Measurements from ENCODE around the gene LRRC37A3. TPM values are rescaled to one million over a fixed set of nuclear protein-coding genes. Genes with fewer than 3 reads are reported as not detected.
A peak's percentile ranks its signal among the peaks of the same experiment; 100 is the strongest.
"Not testable (repeated sequence)": the region's sequence is repeated elsewhere in the genome, so short reads cannot be mapped to it uniquely, and the experiment has no call there.

Gene LRRC37A3
- total RNA-seq, 2 donors from 2014 or later, result 7.2 to 16.4 TPM

DNA sequence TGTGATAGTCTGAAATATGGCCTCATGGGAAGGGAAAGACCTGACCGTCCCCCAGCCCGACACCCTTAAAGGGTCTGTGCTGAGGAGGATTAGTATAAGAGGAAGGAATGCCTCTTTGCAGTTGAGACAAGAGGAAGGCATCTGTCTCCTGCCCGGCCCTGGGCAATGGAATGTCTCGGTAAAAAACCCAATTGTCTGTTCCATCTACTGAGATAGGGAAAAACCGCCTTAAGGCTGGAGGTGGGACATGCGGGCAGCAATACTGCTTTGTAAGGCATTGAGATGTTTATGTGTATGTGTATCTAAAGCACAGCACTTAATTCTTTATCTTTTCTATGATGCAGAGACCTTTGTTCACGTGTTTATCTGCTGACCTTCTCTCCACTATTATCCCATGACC lies 11.1 kb upstream of the LRRC37A3 start:
- not testable (repeated sequence) for H3K27ac Mint-ChIP-seq; DNase-seq (ENCODE audit: low spot score in 2 of 2); H3K36me3 Mint-ChIP-seq; H3K9me3 Mint-ChIP-seq; ATAC-seq

DNA sequence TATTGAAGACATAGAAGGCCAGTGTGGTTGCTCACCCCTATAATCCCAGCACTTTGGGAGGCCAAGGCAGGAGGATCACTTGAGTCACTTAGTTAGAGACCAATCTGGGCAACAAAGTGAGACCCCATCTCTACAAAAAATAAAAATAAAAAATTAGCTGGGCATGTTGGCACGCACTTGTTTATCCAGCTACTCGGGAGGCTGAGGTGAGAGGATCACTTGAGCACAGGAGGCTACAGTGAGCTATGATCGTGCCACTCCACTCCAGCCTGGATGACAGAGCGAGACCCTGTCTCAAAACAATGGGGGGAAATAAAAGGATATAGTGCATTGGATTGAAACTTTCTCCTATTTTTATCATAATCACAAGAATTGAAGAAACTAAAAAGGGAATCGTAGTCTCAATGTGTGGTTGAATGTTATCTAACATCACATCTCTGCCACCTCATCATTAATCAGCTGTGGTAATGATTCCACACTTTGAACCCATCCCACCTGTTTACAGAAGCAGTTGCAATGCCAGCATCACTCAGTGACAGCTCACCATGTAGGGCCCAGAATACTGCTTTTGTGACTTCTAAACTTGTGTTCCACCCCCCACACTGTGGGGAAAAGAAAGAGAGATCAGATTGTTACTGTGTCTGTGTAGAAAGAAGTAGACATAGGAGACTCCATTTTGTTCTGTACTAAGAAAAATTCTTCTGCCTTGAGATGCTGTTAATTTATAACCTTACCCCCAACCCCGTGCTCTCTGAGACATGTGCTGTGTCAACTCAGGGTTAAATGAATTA lies 10.3 kb upstream of the LRRC37A3 start:
- H3K27ac Mint-ChIP-seq; DNase-seq (ENCODE audit: low spot score in 2 of 2); H3K9me3 Mint-ChIP-seq; H3K36me3 Mint-ChIP-seq: not testable (repeated sequence)
- ATAC-seq, result peak; percentile 83 to 91

DNA sequence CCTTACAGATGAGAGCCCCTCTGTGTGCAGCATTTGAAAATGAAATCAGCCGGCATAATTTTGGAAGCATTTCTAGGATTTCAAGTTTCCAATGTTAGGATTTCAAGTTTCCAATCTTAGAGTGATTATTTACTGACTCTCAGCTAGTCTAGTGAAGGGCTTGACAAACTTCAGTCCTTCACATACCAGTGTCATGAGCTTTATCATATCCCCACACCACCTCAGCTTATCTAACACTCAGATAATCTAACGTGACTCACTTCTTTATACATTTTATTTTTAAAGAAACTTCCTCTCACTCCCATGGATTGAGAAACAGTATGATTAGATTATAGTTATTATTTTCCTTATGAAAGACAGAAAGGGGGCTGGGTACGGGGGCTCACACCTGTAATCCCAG lies 9.4 kb upstream of the LRRC37A3 start:
- not testable (repeated sequence) for H3K27ac Mint-ChIP-seq; DNase-seq (ENCODE audit: low spot score in 2 of 2); H3K9me3 Mint-ChIP-seq; ATAC-seq; H3K36me3 Mint-ChIP-seq

DNA sequence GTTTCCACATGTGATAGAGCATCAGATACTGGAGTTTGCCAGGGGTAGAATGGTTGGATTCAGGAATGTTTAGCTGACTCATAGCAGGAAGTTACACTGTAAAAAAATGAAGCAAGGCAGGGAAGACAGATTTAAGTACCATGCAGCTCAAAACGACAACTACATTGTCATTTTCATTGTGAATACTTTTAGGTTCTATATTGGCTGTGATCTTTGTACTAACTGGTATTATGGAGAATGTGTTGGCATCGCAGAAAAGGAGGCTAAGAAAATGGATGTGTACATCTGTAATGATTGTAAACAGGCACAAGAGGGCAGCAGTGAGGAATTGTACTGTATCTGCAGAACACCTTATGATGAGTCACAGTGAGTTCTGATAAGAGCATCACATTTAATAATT lies 8.2 kb upstream of the LRRC37A3 start:
- peak overlapping the region; percentile 1 to 44 for H3K27ac Mint-ChIP-seq
- DNase-seq (ENCODE audit: low spot score in 2 of 2), result peak in 1 of 2 donors; percentile 76
- peak; percentile 77 to 79 for ATAC-seq
- H3K9me3 Mint-ChIP-seq, H3K36me3 Mint-ChIP-seq: not testable (repeated sequence)

DNA sequence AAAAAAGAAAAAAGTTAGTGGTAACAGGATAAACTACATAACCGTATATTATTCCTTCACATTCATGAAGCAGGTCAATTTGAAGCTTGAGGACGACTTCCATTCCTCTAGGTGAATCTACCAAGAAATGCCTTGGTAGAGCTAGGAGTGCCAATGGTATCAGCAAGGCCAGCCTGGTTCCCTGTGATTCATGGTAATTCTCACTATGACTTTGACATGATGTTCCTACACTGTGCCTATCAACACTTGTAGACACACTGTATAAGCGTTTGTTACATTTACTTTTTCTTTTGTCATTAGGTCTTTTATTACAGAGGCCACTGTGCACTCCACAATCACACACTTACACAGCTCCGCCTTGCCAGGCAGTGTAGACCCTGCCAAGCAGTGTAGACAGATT lies 7.2 kb upstream of the LRRC37A3 start:
- H3K27ac Mint-ChIP-seq; DNase-seq (ENCODE audit: low spot score in 2 of 2); H3K9me3 Mint-ChIP-seq; H3K36me3 Mint-ChIP-seq: not testable (repeated sequence)
- ATAC-seq, result peak; percentile 53 to 61

DNA sequence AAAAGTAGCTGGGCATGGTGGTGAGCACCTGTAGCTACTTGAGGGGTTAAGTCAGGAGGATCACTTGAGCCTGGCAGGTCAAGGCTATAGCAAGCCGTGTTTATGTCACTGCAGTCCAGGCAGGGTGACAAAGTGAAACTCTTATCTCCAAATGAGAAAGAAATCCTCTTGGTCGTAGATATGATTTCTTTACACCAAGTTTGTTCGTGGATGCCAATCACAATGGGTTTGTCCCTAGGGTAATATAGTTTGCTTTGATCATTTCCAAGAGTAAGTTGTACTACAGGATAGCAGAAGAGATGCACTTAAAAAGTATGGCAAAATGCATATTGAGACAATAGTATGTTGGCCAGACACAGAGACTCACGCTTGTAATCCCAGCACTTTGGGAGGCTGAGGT lies 6.0 kb upstream of the LRRC37A3 start:
- not testable (repeated sequence) for H3K27ac Mint-ChIP-seq; ATAC-seq; H3K36me3 Mint-ChIP-seq; H3K9me3 Mint-ChIP-seq; DNase-seq (ENCODE audit: low spot score in 2 of 2)

DNA sequence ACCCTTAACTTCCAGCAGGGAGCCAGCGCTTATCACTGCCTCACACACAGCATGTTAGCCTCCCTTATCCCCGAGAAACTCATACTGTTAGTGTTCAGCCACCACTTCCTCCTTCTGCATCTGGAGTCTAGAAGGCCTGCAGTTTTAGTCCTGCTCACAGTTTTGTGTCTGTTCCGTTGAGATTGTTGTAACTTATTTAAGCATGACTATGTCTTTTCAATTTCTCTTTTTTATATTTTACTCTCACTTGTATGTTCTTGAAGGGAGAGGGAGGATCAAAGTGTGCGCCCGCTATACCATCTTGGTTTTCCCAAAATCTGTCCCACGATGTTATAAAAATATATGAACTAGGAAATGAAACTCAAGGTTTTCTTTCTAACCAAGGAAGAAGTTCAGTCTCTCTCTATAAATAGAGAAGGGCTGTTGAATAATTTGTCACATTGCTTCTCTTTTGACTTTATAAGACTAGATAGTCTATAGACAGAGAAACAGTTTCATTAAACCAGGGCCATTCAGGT lies 3.8 kb upstream of the LRRC37A3 start:
- not testable (repeated sequence) for DNase-seq (ENCODE audit: low spot score in 2 of 2); H3K9me3 Mint-ChIP-seq; H3K36me3 Mint-ChIP-seq; ATAC-seq; H3K27ac Mint-ChIP-seq

DNA sequence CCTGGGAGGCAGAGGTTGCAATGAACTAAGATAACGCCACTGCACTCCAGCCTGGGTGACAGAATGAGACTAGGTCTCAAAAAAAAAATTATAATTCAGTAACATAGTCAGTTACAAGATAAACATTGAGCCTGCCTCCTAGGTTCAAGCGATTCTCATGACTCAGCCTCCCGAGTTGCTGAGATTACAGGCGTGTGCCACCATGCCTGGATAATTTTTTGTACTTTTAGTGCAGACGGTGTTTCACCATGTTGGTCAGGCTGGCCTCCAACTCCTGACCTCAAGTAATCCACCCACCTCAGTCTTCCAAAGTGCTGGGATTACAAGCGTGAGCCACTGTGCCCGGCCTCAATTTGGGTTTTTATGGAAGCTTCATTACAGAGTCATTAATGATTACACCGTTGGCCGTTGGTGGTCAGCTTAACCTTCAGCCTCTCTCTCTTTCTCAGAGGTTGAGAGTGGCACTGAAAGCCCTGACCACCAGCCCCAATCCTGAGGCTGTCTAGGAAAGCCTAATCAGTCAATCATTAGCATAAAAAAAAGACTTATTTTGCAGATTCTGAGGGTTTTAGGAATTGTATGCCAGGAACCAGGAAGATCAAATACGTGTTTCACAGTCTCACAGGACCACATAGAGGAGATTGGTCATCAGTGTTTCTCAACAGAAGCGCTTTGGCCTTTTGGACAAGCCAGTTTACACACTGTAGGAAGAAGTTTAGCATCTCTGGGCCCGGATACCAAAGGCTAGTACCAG lies 1.3 kb upstream of the LRRC37A3 start:
- no peaks in the 10 kb centered on the region for H3K9me3 Mint-ChIP-seq
- H3K27ac Mint-ChIP-seq, result no peak overlapping the region
- ATAC-seq (no peak), DNase-seq (ENCODE audit: low spot score in 2 of 2) (no peak)
- no peaks in the 10 kb centered on the region for H3K36me3 Mint-ChIP-seq

DNA sequence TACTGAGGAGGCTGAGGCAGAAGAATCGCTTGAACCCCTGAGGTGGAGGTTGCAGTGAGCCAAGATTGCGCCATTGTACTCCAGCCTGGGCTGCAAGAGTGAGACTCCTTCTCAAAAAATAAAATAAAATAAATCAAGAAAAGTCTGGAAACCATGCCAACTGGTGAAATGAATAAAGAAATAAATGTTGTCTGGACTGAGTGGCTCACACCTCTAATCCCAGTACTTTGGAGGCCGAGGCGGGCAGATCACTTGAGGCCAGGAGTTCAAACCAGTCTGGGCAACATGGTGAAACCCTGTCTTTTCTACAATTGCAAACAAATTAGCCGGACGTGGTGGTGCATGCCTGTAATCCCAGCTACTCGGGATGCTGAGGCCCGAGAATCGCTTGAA lies 744 bp upstream of the LRRC37A3 start:
- Mint-ChIP-seq H3K36me3 (no peaks in the 10 kb centered on the region), H3K9me3 (no peaks in the 10 kb centered on the region), H3K27ac (peak overlapping the region; percentile 72 to 89)
- DNase-seq (ENCODE audit: low spot score in 2 of 2) (no peak), ATAC-seq (no peak)

DNA sequence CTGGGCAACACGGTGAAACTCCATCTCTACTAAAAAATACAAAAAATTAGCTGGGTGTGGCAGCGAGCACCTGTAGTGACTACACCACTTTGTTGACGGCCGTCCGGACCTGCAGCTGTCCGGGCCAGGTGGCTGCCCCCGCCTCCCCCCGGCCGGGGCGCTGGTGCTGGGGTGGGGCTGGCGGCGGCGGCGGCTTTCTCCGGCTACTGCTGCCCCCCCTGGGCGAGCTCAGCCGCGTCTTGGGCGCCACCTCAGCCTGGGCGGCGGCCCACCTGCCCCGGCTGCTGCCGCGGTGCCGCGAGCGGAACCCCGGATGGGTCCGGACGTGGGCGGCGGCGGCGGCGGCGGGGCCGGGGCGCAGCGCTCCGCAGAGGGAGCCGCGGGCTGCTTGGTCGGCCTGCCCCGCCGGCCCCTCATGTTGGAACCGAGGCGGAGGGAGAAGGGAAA lies 413 bp downstream of the LRRC37A3 start:
- H3K9me3 Mint-ChIP-seq, H3K36me3 Mint-ChIP-seq: not testable (repeated sequence)
- DNase-seq (ENCODE audit: low spot score in 2 of 2) (peak in 1 of 2 donors; percentile 34), ATAC-seq (peak in 1 of 2 donors; percentile 66)
- peak overlapping the region in 1 of 2 donors; percentile 89 for H3K27ac Mint-ChIP-seq

DNA sequence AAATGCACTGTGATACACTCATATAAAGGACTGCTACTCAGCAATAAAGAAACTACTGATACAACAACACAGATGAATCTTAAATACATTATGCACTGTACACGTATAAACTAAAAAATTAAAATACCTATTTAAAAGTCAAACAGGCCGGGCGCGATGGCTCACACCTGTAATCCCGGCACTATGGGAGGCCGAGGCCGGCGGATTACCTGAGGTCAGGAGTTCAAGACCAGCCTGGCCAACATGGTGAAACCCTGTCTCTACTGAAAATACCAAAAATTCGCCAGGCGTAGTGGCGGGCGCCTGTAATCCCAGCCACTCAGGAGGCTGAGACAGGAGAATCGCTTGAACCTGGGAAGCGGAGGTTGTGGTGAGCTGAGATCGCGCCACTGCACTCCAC lies 1.7 kb downstream of the LRRC37A3 start:
- not testable (repeated sequence) for DNase-seq (ENCODE audit: low spot score in 2 of 2); H3K36me3 Mint-ChIP-seq; H3K27ac Mint-ChIP-seq; H3K9me3 Mint-ChIP-seq; ATAC-seq

DNA sequence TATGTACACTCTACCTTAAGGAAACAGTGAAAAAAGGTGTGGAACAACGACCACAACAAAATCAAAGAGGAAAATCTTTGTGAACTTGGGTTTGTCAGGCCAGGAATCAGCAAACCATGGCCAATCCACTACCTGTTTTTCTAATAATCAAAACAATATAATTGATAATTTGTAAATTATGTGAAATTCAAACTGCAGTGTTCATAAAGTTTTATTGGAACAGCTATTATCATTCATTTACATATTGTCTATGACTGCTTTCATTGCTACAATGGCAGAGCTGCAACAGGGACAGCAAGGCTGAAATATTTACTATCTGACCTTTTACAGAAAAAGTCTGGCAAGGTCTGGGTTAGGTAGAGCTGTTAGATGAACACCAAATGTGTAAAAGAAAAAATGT lies 4.0 kb downstream of the LRRC37A3 start:
- DNase-seq (ENCODE audit: low spot score in 2 of 2); H3K36me3 Mint-ChIP-seq; ATAC-seq; H3K27ac Mint-ChIP-seq; H3K9me3 Mint-ChIP-seq: not testable (repeated sequence)

DNA sequence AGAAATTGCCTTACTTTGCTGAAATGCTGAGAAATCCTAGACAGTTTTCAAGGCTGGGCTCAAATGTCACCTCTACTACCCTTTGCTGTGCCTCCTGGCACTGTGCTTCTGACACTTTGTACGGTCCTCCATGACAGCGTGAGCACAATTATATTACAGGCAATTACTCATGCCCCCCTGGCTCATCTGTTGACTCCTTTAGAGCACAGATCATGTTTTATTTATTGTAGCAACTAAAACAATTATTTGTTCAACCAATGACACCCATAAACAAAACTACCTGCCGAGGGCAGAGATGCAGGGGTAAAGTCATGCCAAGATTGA lies 9.1 kb downstream of the LRRC37A3 start:
- not testable (repeated sequence) for H3K27ac Mint-ChIP-seq; H3K9me3 Mint-ChIP-seq; H3K36me3 Mint-ChIP-seq; DNase-seq (ENCODE audit: low spot score in 2 of 2); ATAC-seq

DNA sequence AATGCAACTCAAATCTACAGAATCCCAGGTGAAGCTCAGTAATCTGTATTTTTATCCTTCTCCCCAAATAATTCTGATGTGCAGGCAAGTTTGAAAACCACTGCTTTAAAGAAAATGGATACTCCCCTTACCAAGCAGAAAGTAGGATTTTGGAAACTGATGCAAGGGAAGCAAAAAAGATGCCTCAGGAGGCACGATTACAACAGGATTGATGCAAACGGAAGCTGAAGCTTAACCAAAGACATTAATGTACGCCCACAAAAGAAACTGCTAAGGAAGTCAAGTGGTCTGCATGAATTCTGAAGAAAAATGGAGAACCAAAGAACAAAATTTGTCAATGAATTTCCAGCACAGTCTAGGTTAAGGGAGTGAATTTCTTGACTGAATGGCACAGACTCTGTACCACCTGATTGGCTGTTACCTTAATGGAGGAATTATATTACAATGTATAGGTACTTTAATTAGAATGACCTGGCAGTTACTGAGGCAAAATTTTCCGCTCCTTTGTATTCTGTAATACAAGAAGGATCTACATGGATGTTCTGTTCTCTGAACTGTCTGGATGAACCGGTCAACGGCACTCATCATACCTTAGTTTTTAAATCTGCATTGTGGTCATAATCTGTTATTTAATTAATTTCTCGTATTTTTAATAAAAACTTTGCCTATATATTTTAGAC lies 9.6 kb downstream of the LRRC37A3 start:
- H3K27ac Mint-ChIP-seq; H3K36me3 Mint-ChIP-seq; ATAC-seq; DNase-seq (ENCODE audit: low spot score in 2 of 2); H3K9me3 Mint-ChIP-seq: not testable (repeated sequence)

DNA sequence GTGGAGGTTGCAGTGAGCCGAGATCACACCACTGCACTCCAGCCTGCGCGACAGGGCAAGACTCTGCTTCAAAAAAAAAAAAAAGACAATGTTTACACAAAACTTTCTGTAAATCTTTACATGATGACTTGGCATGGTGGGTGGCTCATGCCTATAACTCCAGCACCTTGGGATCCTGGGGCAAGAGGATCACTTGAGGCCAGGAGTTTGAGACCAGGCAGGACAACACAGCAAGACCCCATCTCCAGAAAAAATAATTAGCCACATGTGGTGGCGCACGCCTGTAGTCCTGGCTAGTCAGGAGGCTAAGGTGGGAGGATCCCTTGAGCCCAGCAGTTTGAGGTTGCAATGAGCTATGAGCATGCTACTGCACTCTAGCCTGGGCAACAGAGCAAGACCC lies 15.2 kb downstream of the LRRC37A3 start:
- not testable (repeated sequence) for DNase-seq (ENCODE audit: low spot score in 2 of 2); H3K27ac Mint-ChIP-seq; H3K36me3 Mint-ChIP-seq; ATAC-seq; H3K9me3 Mint-ChIP-seq

DNA sequence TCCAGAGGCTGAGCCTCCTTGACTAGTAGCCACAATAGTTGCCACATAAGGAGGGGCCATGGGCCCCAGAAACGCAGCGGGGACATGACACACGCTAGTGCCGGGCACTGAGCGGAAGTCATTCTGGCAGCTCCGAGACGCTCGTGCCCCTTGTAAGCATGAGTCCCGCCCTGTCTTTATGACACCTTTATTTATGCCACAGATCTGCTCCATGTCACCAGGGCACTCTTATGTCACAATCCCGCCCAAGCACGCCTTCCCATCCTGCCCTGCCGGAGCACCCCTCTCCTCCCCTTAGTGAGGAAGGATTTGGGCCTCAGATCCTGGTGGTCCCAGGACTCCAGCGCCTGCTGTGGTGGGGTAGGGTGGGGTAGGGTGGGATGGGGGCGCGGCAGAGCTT lies 22.1 kb downstream of the LRRC37A3 start:
- not testable (repeated sequence) for H3K36me3 Mint-ChIP-seq; DNase-seq (ENCODE audit: low spot score in 2 of 2); H3K27ac Mint-ChIP-seq; H3K9me3 Mint-ChIP-seq; ATAC-seq

DNA sequence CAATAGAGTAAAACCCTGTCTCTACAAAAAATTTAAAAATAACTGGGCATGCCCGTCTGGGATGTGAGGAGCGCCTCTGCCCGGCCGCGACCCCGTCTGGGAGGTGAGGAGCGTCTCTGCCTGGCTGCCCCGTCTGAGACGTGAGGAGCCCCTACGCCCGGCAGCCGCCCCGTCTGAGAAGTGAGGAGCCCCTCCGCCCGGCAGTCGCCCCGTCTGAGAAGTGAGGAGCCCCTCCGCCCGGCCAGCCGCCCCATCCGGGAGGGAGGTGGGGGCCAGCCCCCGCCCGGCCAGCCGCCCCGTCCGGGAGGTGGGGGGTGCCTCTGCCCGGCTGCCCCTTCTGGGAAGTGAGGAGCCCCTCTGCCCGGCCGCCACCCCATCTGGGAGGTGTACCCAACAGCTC lies 45.1 kb downstream of the LRRC37A3 start:
- H3K36me3 Mint-ChIP-seq; H3K27ac Mint-ChIP-seq; ATAC-seq; DNase-seq (ENCODE audit: low spot score in 2 of 2); H3K9me3 Mint-ChIP-seq: not testable (repeated sequence)
